Brain microvascular endothelial cell (primary cell): ENCODE measurements around the gene GRID1.

Experiments
- DNase-seq: peaks from one replicate; pipeline ENCODE4 v3.0.0-alpha.2; 2020
- H3K27ac ChIP-seq: fragments of 250-450 bp; sonication (Bioruptor Pico); 2 replicates; pipeline ENCODE4 v1.5.1; 2020; ENCODE audit warnings: mild to moderate bottlenecking, moderate library complexity
- H3K27me3 ChIP-seq: fragments of 250-450 bp; sonication (Bioruptor Pico); replicated peaks from 2 replicates; pipeline ENCODE4 v1.5.1; 2020; ENCODE audit warnings: mild to moderate bottlenecking
- H3K36me3 ChIP-seq: fragments of 250-450 bp; sonication (Bioruptor Pico); replicated peaks from 2 replicates; pipeline ENCODE4 v1.5.1; 2020; ENCODE audit warnings: mild to moderate bottlenecking
- H3K4me3 ChIP-seq: 2 replicates; pipeline ENCODE4 v1.5.1; 2011; ENCODE audit warnings: low read depth, mild to moderate bottlenecking, control low read depth, low read length, moderate library complexity
- CTCF ChIP-seq: IDR thresholded peaks from 2 replicates; pipeline ENCODE4 v1.5.1; 2011; ENCODE audit warnings: low read depth, mild to moderate bottlenecking, moderate library complexity, low read length, control low read depth, inconsistent platforms; ENCODE audit errors: missing control alignments
- in situ Hi-C: cut with HindIII; loops from 2 replicates; pipeline ENCODE4 v1.10.0; 2017; ENCODE audit warnings: low sequenced_read_pairs, low pct_ligation_motif_present

Gene GRID1

DNA sequence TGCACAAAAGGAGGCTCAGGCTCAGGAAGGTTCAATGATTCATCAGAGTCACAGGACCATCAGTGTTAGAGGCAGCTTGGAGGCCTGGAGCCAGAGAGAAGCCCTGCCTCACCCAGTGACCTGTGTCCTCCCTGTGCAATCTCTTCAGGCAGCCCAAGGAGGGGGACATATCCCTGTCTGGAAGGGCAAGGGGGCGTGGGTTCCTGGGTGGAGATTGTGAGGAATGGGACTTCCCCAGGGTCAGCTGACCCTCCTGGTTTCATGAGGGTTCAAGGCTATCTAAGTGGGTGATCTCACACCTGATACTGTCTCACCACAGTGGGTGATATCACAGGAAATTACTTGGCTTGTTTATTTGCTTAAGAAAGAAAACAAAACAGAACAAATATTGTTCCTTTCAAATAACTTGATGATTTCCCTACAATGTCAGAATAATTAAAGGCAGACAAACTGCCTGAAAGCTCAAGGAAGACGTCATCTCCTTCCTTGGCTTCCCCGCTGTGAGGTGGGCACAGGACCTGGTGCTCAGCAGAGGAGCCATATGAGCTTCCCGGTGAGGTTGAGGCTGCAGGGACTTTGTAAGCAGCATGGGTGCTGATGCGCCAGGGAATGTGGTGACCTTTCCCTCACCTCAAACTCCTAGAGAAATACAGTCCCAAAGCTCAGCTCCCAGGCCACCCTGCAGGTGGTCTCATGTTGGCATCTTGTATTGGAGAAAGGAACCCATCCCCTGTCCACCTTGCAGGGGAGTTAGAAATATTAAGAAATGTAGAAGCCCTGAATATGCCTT, 763.2 kb downstream of the GRID1 start:
- Histone ChIP-seq H3K27ac (no peak overlapping the region), H3K27me3 (no peaks in the 10 kb centered on the region), H3K36me3 (no peaks in the 10 kb centered on the region), H3K4me3 (no peak overlapping the region)
- DNase-seq: no peak
- TF ChIP-seq CTCF: no peak
- in situ Hi-C loops: no loop called here

DNA sequence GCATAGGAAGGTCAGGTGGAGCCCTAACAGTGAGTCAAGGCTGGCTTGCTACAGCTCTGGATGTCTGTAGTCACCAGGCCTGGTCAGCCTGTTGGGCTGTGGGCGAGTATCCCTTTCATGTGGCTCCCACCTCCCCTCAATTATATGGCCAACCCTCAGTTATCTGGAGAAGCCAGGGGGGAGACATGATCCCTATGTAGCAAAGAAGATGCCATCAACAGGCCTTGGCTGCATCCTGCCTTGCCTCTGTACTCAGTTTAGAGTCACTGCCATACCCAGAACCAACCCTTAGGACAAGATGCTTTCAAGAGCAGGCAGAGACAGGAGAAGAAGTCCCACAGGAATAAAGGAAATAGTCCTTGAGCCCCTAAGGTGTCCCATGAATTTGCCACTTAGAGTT, 763.9 kb downstream of the GRID1 start:
- H3K36me3 ChIP-seq: no peaks in the 10 kb centered on the region

GRCh38 chr10:85602306-85602705, 764.3 kb downstream of the GRID1 start:
- in situ Hi-C loops: no loop called here

More for the DNA sequence above, 763.9 kb downstream of the GRID1 start:
- Histone ChIP-seq H3K27ac (no peak overlapping the region), H3K4me3 (no peak overlapping the region), H3K27me3 (no peaks in the 10 kb centered on the region)
- in situ Hi-C loops: no loop called here
- no peak for DNase-seq
- no peak for TF ChIP-seq CTCF

GRCh38 chr10:85601526-85601925, 765.1 kb downstream of the GRID1 start:
- no peak for TF ChIP-seq CTCF
- Histone ChIP-seq H3K27me3 (no peaks in the 10 kb centered on the region), H3K36me3 (no peaks in the 10 kb centered on the region), H3K27ac (no peak overlapping the region), H3K4me3 (no peak overlapping the region)
- in situ Hi-C loops: no loop called here
- DNase-seq: no peak

More at GRCh38 chr10:85602306-85602705, 764.3 kb downstream of the GRID1 start:
- no peak overlapping the region for H3K4me3 ChIP-seq
- no peaks in the 10 kb centered on the region for H3K27me3 ChIP-seq
- H3K36me3 ChIP-seq: no peaks in the 10 kb centered on the region
- no peak for DNase-seq
- H3K27ac ChIP-seq: no peak overlapping the region
- no peak for TF ChIP-seq CTCF

GRCh38 chr10:85600744-85601081, 765.9 kb downstream of the GRID1 start:
- Histone ChIP-seq H3K27ac (no peak overlapping the region), H3K27me3 (no peaks in the 10 kb centered on the region), H3K36me3 (no peaks in the 10 kb centered on the region), H3K4me3 (no peak overlapping the region)
- no peak for TF ChIP-seq CTCF
- in situ Hi-C loops: no loop called here
- no peak for DNase-seq
